Measurements from ENCODE around the gene CPVL. TPM values are rescaled to one million over a fixed set of nuclear protein-coding genes. Genes with fewer than 3 reads are reported as not detected.

The CPVL gene
- 27.5 and 30.2 TPM in 2 replicates for total RNA-seq (2014; rRNA removed; shearing (Covaris generic))

DNA sequence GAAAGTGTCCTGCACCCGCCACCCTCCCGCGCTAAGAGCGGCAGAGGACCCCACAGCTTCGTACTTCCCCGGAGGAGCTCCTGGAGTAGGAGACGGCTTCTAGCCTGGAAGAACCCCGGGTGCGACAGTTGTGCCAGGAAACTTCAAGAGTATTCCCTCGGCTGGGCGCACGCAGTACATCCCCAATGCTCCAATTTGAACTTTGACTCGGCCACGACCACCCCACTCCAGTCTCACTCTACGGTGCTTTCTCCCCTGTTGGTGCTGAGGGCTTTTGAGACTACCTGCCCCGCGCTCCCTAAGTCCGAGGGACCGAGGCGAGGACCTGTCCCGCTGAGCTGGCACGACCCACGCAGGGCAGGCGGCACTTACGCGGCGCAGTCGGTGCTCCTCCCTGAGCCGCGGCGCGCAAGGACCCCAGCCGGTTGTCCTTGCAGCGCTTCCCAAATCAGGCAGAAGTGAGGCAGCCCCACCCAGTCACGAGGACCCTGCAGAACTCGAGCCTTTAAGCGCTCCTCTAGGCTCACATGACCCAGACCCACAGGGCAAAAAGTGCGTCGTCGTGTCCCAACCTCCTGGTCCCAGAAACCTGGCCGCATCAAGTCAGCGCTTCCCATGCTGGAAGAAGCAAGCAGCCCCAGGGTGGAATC, at the start of gene CPVL:
TSS of gene CPVL (minus strand) at position 481 of the 650 bp plus-strand sequence. CDS start 25,476 bp downstream, outside the sequence.
- DNase-seq (ENCODE audit: low spot score): peak; percentile 56

DNA sequence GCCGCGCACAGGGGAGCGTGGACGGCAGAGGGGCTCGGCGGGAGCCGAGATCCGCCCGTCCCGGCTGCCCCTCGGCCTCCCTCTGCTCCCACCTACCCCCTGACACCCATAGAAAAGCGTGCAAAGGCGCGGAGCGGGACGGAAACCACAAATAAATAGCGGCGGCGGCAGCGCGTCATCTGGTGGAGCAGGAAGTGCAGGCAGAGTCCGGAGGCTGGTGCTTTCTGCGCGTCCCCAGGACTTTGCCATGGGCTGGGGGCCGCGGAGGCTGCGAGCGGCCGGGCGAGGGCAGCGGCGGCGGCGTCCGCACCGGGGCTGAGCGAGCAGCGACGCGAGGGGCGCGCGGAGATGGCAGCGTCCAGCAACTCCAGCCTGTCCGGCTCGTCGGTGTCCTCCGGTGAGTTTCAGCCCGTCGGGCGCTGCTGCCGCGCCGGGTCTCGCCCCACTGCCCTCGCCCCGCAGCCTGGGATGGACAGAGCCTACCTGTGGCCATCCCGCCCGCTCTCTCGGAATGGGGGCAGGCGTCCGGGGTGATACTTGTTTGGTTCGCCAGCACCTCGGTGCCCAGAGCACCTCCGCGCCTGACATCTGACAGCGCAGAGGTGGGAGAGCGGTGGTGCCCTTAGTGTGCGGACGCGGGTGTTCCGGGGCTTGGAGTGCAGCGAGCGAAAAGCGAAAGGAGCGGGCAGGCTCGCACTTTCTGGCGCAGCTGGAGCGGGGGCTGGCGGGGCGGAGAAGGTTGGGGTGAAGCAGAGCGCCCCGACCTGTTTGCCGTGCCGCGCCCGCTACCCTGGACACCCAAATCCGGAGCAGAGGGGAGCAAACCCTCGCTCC, 48.5 kb upstream of the CPVL start, which contains the start of gene CHN2:
TSS of gene CHN2 (plus strand) at position 182 of the 834 bp plus-strand sequence.
- DNase-seq (ENCODE audit: low spot score): peak; percentile 25

DNA sequence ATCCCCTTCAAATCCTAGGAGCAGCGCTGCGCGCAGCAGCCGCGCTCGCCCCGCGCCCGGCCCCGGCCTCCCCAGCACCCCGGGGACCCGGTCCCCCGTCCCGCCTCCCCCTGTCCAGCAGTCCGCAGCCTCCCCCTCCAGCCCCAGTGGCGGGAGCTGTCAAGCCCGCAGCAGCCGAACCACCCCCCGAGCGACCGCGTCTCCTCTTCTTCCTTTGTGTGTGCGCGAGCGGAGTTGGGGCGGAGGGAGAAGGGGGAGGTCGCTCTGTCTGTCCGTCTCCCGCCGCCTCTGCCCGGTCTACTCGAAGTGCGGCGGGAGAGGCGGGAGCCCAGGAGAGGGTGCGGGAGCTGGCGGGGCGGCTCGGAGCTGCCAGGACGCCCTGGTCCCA, 47.9 kb upstream of the CPVL start:
- DNase-seq (ENCODE audit: low spot score): no peak

DNA sequence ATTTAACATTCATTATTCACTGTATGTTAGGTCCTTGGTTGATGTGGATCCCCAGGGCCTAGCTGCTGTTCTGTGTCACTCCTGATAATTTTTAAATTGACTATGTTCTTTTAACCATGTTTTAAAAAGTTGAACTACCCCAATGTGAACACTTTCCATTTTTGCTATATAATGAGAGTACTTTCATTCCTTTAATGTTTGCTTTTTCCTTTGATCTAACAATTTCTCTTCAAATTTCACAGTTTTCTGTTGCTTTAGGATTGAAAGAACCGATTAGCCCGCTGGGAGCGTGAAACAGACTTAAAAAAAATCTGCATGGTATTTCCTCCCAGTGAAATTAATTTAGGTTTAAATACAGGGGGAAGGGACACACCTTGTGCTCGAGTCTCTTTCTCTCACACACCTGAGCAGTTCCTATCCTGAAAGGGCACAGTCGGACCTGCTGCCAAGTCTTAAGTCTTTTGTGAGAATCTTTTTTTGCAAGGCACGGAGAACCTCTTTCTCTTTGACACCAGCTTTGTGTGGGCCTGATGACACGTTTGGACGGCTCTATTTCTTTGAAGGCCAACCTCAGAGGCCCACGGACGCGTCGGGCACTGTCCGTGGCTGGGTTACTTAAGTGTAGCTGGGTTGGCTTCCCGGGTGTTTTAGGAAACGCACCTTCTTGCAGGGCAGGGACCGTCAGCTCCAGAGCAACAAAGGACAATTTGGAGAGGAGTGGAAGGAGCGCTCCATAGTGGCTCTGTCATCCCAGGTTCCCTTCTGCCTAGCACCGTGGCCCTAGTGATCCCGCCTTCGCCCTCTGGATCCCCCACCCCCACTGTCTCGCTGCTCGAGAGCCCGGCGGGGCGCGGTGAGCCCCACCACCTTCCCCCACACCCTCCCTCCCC, 47.2 kb upstream of the CPVL start:
- DNase-seq (ENCODE audit: low spot score): no peak

DNA sequence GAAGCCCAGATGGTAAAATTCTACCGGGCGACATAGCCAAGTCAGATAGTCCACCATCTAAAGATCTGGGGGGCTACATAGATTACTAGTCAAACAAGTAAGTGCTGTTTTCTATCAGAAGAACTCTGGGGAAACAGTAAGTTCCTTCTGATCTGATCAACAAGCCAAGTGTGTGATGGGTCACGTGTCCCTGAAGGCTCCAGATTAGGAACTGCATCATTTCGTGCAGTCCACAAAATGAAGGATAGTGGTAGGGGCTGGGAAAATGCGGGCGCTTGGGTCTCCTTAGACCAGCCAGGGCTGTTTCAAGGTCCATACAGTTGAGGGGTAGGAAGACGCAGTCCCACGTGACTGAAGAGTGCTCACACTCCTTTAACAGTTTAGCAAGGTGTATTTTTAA, 46.5 kb upstream of the CPVL start:
- DNase-seq (ENCODE audit: low spot score): no peak

DNA sequence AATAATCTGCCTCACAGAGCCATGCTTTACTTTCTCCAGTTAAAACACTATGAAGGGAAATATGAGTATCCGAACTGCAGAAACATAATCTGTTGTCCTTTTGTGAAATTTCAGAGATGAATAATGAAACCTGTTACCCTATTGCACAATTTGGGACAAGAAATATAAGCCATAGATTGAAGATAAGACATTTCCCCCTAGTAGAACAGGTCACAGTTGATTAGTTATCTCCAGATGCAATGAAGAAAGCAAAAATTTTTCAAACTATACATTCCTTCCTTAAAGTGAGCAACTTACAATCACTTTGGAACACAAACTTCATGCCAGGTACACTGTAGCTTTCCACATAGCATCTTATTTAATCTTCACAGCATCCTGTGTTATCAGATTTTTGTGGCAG, 46.0 kb upstream of the CPVL start:
- no peak for DNase-seq (ENCODE audit: low spot score)

DNA sequence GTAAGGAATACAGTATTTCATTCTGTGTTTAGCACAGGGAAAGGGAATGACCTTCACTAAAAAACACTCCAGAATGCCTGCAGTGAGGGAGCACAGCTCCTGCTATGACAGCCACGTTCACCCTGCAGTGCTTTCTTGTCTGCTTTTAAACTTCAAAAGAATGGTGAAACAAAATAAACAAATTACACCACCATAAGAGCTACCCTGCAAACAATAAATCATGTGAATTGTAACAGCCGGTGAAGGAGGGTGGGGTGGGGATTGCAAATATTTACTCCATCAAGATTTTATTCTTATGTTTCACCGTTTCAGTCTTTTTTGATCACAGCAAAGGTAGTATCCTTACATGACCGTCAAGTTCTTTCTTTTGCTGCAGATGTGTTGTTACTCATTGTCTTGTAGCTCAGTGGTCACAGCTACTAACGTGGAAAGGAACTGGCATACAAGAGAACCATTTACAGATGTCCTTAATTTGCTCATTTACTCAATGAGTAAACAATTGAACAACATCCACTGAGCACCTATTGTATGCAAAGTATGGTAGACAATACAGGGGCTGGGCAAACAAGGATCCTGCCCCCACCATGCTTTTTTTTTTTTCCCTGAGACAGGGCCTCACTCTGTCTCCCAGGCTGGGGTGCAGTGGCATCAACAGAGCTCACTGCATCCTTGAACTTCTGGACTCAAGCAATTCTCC, 44.2 kb upstream of the CPVL start:
- DNase-seq (ENCODE audit: low spot score): no peak

DNA sequence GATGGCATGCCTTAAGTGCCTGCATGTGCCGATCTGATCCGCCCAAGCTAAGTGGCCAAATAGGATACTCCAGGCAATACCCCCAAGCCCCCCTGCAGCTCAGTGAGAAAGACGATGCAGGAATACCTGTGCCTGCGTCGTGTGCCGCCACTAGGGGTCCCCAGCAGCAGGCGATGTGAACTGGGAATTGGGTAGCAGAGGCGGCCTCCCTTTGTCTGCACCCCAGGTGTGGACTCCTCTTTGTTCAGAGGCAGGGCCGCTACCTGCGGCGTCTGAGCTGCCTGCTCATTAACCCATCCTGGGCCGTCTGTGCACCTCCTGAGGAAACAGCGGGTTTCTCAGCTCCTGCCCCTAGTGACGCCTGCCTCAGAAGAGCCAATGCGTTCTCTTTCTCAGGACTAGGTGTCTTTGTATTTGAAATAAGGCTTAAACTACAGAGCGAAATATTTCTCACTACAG, 43.4 kb upstream of the CPVL start:
- DNase-seq (ENCODE audit: low spot score): peak; percentile 38

DNA sequence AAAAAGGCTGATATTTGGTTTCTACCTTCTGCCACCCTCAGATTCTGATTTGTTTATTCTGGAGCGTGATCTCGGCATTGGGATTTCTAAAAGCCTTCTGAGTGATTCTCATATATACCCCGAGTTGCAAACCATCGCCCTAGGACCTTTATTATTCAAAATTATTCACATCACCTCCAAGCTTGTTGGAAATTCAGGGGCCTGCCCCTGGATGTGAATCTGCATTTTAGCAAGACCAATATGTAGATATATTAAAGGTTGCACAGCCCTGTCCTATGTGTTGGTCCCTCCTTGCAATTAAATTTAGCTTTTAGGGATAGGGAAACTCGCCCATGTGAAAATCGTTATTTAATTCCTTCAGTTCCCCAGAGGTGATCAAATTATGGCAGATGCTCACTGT, 39.3 kb upstream of the CPVL start:
- DNase-seq (ENCODE audit: low spot score): no peak

DNA sequence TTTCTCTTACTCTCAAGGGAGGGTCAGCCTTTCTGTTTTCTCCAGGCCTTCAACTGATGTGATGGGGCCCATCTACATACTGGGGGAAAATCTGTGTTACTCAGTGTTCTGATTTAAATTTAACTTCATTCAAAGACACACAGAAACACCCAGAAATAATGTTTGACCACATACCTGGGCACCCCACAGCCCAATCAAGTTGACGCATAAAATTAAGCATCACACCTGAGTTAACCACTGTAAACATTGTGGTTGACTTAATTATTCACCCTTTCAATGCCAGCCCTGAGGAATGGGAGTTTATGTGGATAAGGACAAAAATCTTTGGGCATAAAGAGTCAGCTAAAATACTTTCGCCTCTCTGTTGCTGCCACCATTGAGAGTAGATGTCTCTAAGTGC, 38.3 kb upstream of the CPVL start:
- DNase-seq (ENCODE audit: low spot score): no peak

DNA sequence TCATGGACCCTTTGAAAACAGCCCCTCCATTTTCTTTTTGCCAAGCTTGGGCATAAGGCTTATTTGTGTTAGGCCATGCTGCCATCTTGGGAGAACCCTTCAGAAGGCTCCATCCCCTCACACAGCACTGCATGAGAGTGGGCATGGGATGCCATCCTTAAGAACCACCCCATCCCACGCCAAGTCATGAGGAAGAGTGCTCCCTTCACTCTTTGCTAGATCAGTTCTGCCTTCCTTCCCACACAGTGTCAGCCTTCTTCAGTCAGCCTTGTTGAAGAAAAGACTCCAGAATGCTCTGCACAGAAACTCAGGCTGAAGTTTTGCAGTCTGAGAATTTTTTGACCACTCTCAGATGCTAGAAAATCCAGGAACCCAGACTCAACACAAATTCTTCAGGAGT, 32.8 kb upstream of the CPVL start:
- DNase-seq (ENCODE audit: low spot score): no peak

DNA sequence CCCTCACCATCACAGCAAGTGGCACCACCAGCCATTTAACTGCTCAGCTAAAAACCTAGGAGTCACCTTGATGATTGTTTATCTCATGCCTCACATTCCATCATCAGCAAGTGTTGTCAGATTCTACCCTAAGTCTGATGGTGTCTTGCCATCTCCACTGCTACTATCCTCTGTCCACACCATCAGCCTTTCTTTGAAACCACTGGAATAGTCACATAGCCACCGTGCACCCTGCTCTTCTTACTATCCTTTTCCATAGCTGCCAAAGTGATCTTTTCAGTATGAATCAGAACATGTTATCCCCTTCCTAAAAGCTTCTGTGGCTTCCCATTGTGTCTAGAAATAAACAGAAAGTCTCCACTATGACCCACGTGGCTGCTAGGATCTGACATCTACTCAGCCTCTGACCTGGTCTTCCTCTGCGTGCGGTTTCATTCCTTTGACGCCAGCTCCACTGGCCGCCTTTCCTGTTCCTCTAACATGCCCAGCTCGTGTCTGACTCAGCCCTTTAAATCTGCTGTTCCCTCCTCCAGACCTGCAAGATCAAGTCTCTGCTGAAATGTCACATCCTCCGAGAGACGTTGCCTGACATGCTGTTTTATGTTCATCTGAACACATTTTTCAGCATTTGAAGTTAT, 31.7 kb upstream of the CPVL start:
- DNase-seq (ENCODE audit: low spot score): peak; percentile 41

DNA sequence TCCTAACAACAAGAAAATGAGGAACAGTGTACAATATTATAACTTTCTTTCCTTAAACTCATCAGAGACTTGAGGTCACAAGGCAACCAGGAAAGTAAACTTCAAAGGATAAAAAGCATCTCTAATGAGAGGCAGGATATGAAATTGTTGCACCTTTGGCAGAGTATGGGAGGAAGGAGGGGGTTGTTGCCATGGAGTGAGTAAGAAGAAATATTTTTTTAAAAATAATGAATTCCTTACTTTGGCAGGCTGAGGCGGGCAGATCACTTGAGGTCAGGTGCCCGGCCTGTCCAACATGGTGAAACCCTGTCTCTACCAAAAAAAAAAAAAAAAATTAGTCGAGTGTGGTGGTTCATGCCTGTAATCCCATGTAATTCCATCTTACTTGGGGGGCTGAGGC, 27.1 kb upstream of the CPVL start:
- DNase-seq (ENCODE audit: low spot score): no peak

DNA sequence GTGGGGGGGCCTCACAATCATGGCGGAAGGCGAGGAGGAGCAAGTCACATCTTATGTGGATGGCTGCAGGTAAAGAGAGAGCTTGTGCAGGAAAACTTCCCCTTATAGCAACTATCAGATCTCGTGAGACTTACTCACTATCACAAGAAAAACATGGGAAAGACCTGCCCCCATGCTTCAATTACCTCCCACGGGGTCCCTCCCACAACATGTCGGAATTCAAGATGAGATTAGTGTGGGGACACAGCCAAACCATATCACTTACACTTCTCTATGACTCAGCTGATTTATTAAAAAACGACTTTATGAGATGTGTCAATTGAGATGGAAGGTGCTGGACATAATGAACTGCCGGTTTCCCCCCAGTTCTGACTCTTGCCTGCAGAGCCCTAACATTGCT, 24.4 kb upstream of the CPVL start:
- no peak for DNase-seq (ENCODE audit: low spot score)

DNA sequence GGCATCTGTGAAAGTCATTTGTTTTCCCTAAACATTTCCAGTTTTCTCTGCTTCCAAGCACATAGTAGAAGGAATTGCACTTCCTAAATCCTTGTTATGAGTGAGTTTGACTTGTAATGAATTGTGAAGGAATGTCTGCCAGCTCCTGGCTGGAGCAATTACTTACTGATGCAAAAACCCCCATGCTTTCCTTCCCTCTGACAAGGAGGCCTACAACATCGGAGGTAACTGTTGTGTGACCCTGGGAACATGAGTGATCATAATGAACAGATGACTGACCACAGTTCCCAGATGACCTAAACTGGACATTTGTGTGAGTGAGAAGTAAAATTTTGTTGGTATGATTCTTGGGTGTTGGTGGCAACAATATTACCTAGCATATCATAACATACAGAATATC, 21.4 kb upstream of the CPVL start:
- no peak for DNase-seq (ENCODE audit: low spot score)

DNA sequence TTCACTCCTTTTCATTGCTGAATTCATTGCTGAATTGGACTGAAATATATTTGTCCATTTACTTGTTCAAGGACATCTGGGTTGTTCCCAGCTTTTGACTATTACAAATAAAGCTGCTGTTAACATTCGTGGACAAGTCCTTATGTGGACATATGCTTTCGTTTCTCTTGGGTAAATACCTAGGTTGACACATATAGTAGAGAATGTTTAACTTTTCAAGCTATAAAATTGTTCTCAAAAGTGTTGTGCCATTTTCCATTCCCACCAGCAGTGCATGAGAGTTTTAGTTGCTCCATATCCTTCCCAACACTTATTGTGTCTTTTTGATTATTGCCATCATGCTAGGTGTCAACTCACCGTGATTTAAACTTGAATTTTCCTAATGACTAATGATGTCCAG, 17.5 kb upstream of the CPVL start:
- DNase-seq (ENCODE audit: low spot score): no peak

DNA sequence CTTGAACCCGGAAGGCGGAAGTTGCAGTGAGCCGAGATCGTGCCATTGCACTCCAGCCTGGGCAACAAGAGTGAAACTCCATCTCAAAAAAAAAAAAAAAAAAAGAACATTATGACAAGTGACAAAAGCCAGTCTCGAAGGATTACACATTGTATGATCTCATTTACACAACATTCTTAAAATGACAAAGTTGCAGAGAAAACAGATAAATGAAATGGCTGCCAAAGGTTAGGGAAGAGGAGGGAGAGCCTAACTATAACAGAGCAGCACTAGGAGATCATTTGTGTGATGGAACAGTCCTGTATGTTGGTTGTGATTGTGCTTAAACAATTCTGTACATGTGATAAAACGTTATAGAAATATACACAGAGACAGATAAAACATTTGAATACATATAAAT, 16.2 kb upstream of the CPVL start:
- no peak for DNase-seq (ENCODE audit: low spot score)

DNA sequence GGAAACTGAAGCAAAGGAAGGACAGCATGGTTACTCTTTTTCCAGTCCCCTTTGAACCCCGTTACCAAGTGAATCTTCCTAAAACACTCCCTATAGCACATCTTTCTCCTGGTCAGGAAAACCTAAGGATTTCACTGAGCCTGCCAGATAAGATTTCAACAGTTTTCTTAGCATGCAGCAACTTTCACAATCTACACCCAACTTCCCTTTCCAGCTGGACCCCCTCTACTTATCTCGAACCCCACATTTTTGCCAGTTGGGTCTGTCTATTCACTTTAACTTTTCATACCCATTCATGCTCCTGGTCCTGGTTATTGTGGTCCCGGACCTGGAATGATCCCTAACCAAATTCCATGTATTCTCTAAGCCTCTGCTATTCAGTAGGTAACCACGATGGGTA, 14.9 kb upstream of the CPVL start:
- DNase-seq (ENCODE audit: low spot score): no peak

DNA sequence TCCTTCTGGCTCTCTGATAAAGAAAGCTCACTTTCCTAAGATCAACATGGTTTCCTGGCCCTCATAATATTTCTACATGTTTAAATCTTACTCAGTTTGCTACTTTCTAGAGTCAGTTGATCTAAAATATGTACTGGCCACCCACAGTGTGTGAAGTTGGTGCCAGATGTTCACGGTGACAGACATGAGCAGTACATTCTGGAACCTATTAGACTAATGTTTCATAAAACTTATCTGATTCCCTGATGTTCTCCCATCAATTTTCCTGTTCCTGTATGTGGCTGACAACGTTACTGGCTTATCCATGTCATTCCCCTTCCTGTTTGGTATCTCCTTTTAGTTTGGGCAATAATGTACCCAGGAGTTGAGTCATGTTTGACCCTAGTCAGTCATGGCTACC, 13.7 kb upstream of the CPVL start:
- no peak for DNase-seq (ENCODE audit: low spot score)

DNA sequence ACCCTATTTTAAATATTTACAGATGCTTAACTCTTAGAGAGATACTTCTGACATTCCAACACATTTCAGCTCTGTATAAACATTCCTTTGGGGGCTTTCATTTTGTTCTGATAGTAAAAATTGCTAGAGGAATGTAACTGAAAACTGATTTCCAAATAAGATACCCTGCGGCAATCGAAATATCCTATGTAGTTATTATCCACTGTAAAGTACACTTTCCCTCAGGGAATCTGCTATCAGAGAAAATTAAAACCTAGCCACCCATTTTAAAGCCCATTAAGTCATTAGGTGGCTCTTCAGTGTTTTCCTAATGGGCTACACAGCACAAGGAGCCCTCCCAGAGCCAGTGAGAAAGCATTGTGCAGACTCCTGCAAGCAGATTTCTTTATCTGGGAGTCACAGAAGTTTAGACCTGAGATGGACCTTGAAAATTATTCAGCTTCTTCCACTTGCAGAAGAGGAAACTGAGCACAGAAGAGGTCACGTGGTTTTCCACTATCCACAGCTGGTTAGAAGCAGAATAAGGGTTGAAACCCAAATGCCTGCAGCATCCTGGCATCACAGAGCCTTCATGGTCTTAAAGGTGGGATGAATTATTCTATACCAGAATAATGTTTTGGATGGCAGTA, 12.6 kb upstream of the CPVL start:
- DNase-seq (ENCODE audit: low spot score): no peak
